Measurements from ENCODE around the gene LRP5. TPM values are rescaled to one million over a fixed set of nuclear protein-coding genes. Genes with fewer than 3 reads are reported as not detected.
A peak's percentile ranks its signal among the peaks of the same experiment; 100 is the strongest.

Gene LRP5
- total RNA-seq, 1 experiment from 2014 or later = 55.2 TPM

- Histone ChIP-seq H3K9me2 (ENCODE audit: insufficient read depth) (no peaks in the 10 kb centered on the region), H3K9ac (ENCODE audit: low read length) (0 out of 2 replicates have a peak overlapping the region, but pooled peaks have one; percentile 18), H3K79me2 (ENCODE audit: insufficient read depth, low read length) (no peaks in the 10 kb centered on the region), H3K4me2 (ENCODE audit: low read length) (peak overlapping the region; percentile 39), H2AFZ (ENCODE audit: low read depth, low read length, poor library complexity, severe bottlenecking) (peak overlapping the region; percentile 44), H3K4me3 (replicated peaks in 1 of 2; ENCODE audit: low read depth in 1 of 2, low read length in 2 of 2) (no peak overlapping the region), H3K27ac (ENCODE audit: low read depth, low read length) (peak overlapping the region; percentile 54), H4K20me1 (ENCODE audit: insufficient read depth) (no peaks in the 10 kb centered on the region), H3K4me1 (ENCODE audit: control insufficient read depth in 1 of 2, insufficient read depth in 2 of 2, low read length in 2 of 2) (peaks cover 21 to 30% of the 10 kb centered on the region in 2 experiments), H3K27me3 (ENCODE audit: insufficient read depth, low read length) (no peaks in the 10 kb centered on the region), H3K36me3 (ENCODE audit: control insufficient read depth in 1 of 2, insufficient read depth in 2 of 2, low read length in 2 of 2) (no peaks in the 10 kb centered on the region), H3K9me3 (ENCODE audit: control insufficient read depth in 1 of 2, insufficient read depth in 1 of 2, low read depth in 1 of 2, low read length in 2 of 2) (peaks cover 0 to 8% of the 10 kb centered on the region in 2 experiments; a peak in 2 of 4 replicates)
- BruUV-seq (replicated peaks) = no TSS peak
- CTCF ChIA-PET = no interaction called here
- RAD21 ChIA-PET (ENCODE audit: low non-redundant PET in 1 of 2, low total read pairs in 2 of 2, uncharacterized antibody in 2 of 2, unreplicated experiment in 2 of 2) = no interaction called here
- TF ChIP-seq MAX (IDR thresholded peaks at IDR 0.05) (peak; percentile 68), ZBTB33 (IDR thresholded peaks at IDR 0.05; ENCODE audit: extremely low read depth, insufficient replicate concordance, low read length) (no peak), CBX3 (IDR thresholded peaks at IDR 0.05; ENCODE audit: low read depth) (0 out of 2 replicates have a peak, but pooled peaks have one; percentile 43)
- POLR2A ChIA-PET = interaction anchor here (0.8 kb wide), 1 partner anchor 31 kb away, joined by 3 read pairs; the partner anchor contains the start of gene C11orf24
- intact Hi-C loops (cut with micrococcal nuclease) = no loop called here
- ATAC-seq (peak; percentile 74), DNase-seq (ENCODE audit: low read depth, low spot score) (peak; percentile 39)
Observed at GRCh38 chr11:68302670-68303069, 9.7 kb upstream of the LRP5 start.

GRCh38 chr11:68303083-68303482 lies 9.3 kb upstream of the LRP5 start:
- H3K4me1 ChIP-seq (ENCODE audit: control insufficient read depth in 1 of 2, insufficient read depth in 2 of 2, low read length in 2 of 2) = peaks cover 21 to 26% of the 10 kb centered on the region in 2 experiments
- H4K20me1 ChIP-seq (ENCODE audit: insufficient read depth) = no peaks in the 10 kb centered on the region
- H3K9ac ChIP-seq (ENCODE audit: low read length) = no peak overlapping the region
- H3K27me3 ChIP-seq (ENCODE audit: insufficient read depth, low read length) = no peaks in the 10 kb centered on the region
- H3K36me3 ChIP-seq (ENCODE audit: control insufficient read depth in 1 of 2, insufficient read depth in 2 of 2, low read length in 2 of 2) = no peaks in the 10 kb centered on the region
- no peak overlapping the region for H3K4me3 ChIP-seq (replicated peaks in 1 of 2; ENCODE audit: low read depth in 1 of 2, low read length in 2 of 2)
- ChIA-PET POLR2A (interaction anchor here (0.8 kb wide), 1 partner anchor 31 kb away, joined by 3 read pairs; the partner anchor contains the start of gene C11orf24), RAD21 (ENCODE audit: low non-redundant PET in 1 of 2, low total read pairs in 2 of 2, uncharacterized antibody in 2 of 2, unreplicated experiment in 2 of 2) (no interaction called here), CTCF (no interaction called here)
- BruUV-seq (replicated peaks) = no TSS peak
- no peak overlapping the region for H2AFZ ChIP-seq (ENCODE audit: low read depth, low read length, poor library complexity, severe bottlenecking)
- peak overlapping the region; percentile 39 for H3K4me2 ChIP-seq (ENCODE audit: low read length)
- no peaks in the 10 kb centered on the region for H3K79me2 ChIP-seq (ENCODE audit: insufficient read depth, low read length)
- H3K9me3 ChIP-seq (ENCODE audit: control insufficient read depth in 1 of 2, insufficient read depth in 1 of 2, low read depth in 1 of 2, low read length in 2 of 2) = peaks cover 0 to 8% of the 10 kb centered on the region in 2 experiments; a peak in 2 of 4 replicates
- H3K9me2 ChIP-seq (ENCODE audit: insufficient read depth) = no peaks in the 10 kb centered on the region
- TF ChIP-seq ELF1 (IDR thresholded peaks at IDR 0.05; ENCODE audit: borderline replicate concordance, low read depth) = no peak
- TF ChIP-seq ATF3 (IDR thresholded peaks at IDR 0.05) = no peak
- DNase-seq (ENCODE audit: low read depth, low spot score) (no peak), ATAC-seq (no peak)
- peak overlapping the region; percentile 54 for H3K27ac ChIP-seq (ENCODE audit: low read depth, low read length)
- intact Hi-C loops (cut with micrococcal nuclease) = no loop called here

Data from HCT116 (cell line).